ENCODE results near the gene PSMG3.
A peak's percentile ranks its signal among the peaks of the same experiment; 100 is the strongest.

Gene PSMG3

GRCh38 chr7:1536743-1537534 is 32.9 kb downstream of the PSMG3 start (continued):
- peak; percentile 81 for TF ChIP-seq GLIS2 (tag by site-specific recombination; IDR thresholded peaks at IDR 0.05)
- TF ChIP-seq ZNF311 (tag by site-specific recombination; IDR thresholded peaks at IDR 0.05; ENCODE audit: borderline replicate concordance), result no peak
- TF ChIP-seq ZNF580 (tag by site-specific recombination; IDR thresholded peaks at IDR 0.05), result no peak
- TF ChIP-seq PRDM6 (tag by site-specific recombination; IDR thresholded peaks at IDR 0.05), result no peak
- no peak for TF ChIP-seq ZNF837 (tag by site-specific recombination; IDR thresholded peaks at IDR 0.05)
- TF ChIP-seq TSHZ1 (tag by site-specific recombination; IDR thresholded peaks at IDR 0.05; ENCODE audit: borderline replicate concordance), result peak; percentile 57; the same call in 1 of the 2 replicates
- no peak for TF ChIP-seq ZSCAN18 (tag by site-specific recombination; IDR thresholded peaks at IDR 0.05)
- TF ChIP-seq ZNF658 (tag by site-specific recombination; IDR thresholded peaks at IDR 0.05), result no peak
- peak; percentile 57; the same call in 1 of the 2 replicates for TF ChIP-seq ZNF324 (tag by site-specific recombination; IDR thresholded peaks at IDR 0.05)
- no peak for TF ChIP-seq ZNF521 (tag by site-specific recombination; IDR thresholded peaks at IDR 0.05)
- no peak for TF ChIP-seq ZNF157 (tag by site-specific recombination; IDR thresholded peaks at IDR 0.05)
- no peak for TF ChIP-seq ZNF777 (tag by site-specific recombination; IDR thresholded peaks at IDR 0.05; ENCODE audit: borderline replicate concordance)
- peak; percentile 89 for TF ChIP-seq KLF10 (tag by site-specific recombination; IDR thresholded peaks at IDR 0.05)
- TF ChIP-seq MYNN (tag by site-specific recombination; IDR thresholded peaks at IDR 0.05; ENCODE audit: borderline replicate concordance), result no peak
- TF ChIP-seq KLF1 (tag by site-specific recombination; IDR thresholded peaks at IDR 0.05), result peak; percentile 52; the same call in 1 of the 2 replicates
- no peak for TF ChIP-seq GFI1B (tag by site-specific recombination; IDR thresholded peaks at IDR 0.05)
- TF ChIP-seq ZNF518A (tag by site-specific recombination; conservative IDR thresholded peaks at IDR 0.05; ENCODE audit: low read depth), result no peak
- peak; percentile 45; the same call in 1 of the 2 replicates for TF ChIP-seq ZXDB (tag by site-specific recombination; IDR thresholded peaks at IDR 0.05)
- TF ChIP-seq ZNF514 (tag by site-specific recombination; IDR thresholded peaks at IDR 0.05), result no peak
- TF ChIP-seq ZBTB44 (tag by site-specific recombination; IDR thresholded peaks at IDR 0.05), result no peak
- TF ChIP-seq ZNF776 (tag by site-specific recombination; IDR thresholded peaks at IDR 0.05; ENCODE audit: borderline replicate concordance), result no peak
- no peak for TF ChIP-seq ZNF785 (tag by site-specific recombination; IDR thresholded peaks at IDR 0.05)
- no peak; the same call in 1 of the 2 replicates for TF ChIP-seq ZNF341 (tag by site-specific recombination; IDR thresholded peaks at IDR 0.05; ENCODE audit: low read depth)
- TF ChIP-seq ZNF701 (tag by site-specific recombination; IDR thresholded peaks at IDR 0.05), result no peak
- no peak for TF ChIP-seq ZNF248 (tag by site-specific recombination; IDR thresholded peaks at IDR 0.05)
- TF ChIP-seq GLIS1 (tag by site-specific recombination; IDR thresholded peaks at IDR 0.05), result peak; percentile 98

Measured in HEK293 (cell line).